Hypothalamus (tissue), 51 donors: ENCODE measurements around the gene CPSF7.
A peak's percentile ranks its signal among the peaks of the same experiment; 100 is the strongest.

Experiments used
- DNase-seq, 51 donors: peaks; one replicate each; lab custom pipeline; 2025; lab: John Stamatoyannopoulos, UW

Gene CPSF7

DNA sequence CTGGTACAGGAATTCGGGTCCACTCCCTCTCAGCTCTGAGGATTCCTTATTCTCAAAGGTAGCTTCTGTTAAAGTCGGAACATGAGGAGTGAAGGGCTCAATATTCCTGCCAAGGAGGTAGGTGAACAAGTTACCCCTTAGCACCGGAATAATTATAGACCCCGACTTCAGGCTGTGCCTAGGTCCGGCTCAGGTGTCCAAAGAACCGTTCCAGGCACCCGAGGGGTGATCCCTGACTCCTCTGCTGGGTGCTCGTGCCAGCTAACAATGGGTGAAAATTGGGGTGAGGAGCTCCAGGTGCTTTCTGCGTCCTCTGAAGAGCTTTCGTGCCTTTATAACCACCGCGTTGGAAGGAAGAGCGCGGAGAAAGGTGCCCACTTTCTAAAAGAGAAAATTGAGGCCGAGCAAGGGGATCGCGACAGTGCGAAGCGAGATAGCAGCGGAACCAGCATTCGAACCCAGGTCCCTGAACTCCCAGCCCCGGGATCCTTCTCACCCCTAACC, 68.5 kb downstream of the CPSF7 start:
- DNase-seq, result peak in 1 of 51 donors; percentile 29

GRCh38 chr11:61359516-61359915, 70.3 kb downstream of the CPSF7 start:
- DNase-seq, result no peak

DNA sequence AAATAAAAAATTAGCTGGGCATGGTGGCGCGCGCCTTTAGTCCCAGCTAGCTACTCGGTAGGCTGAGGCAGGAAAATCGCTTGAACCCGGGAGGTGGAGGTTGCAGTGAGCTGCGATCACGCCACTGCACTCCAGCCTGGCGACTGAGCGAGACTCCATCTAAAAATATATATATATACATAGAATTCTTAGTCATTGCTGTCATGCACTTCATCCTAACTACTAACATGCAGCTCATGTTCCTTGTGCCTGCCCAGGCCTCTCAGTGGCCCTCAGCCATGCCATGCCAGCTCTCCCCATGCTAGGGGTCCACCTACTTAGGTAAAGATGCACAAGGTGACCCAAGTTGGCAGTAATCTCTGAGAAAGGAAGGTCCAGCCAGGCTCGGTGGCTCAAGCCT, 71.2 kb downstream of the CPSF7 start:
- no peak for DNase-seq

DNA sequence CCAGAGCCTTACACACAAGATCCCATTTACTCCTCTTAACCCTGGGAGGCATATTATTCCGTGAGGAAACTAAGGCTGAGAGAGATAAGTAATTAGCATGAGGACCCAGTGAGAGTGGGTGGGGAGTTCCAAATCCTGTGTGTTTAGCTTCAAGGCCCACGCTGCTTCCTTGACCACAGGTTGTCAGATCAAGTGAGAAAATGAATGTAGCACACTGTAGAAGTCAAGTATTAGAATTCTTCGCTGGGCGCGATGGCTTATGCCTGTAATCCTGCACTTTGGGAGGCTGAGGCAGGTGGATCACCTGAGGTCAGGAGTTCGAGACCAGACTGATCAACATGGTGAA, 71.9 kb downstream of the CPSF7 start:
- DNase-seq, result no peak

- DNase-seq, result peak in 2 of 51 donors; percentile 7 to 8
Observed at GRCh38 chr11:61357233-61357893, 72.4 kb downstream of the CPSF7 start.

DNA sequence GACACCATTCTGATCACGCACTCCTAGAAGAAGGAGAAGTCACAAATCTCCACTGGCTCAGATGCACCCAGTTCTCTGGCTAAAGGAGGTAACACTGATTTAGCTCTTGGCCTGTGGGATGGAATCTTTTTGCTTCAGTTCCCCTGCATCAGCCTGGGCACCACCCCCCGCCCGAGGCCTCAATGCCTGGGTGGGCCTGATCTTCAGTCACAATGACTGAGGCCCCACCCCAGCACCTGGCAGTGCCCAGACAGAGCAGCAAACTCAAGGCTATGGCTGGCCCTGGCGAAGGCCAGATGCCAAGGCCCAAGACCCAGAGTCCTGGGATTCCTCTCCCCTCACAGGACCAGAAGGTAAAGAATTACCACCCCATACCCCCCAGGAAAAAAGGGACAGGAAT, 73.1 kb downstream of the CPSF7 start:
- no peak for DNase-seq

GRCh38 chr11:61354208-61354607, 75.6 kb downstream of the CPSF7 start:
- DNase-seq, result no peak

- no peak for DNase-seq
Observed at GRCh38 chr11:61353131-61354067, 76.4 kb downstream of the CPSF7 start.
